ENCODE data around the gene SEZ6L2. TPM values are rescaled to one million over a fixed set of nuclear protein-coding genes. Genes with fewer than 3 reads are reported as not detected.

The SEZ6L2 gene
- total and polyA plus RNA-seq, 2 of the 8 experiments (the other 6 are each of a cell fraction or from before 2014, with no cell fraction given): 43.5 to 47.7 TPM

DNA sequence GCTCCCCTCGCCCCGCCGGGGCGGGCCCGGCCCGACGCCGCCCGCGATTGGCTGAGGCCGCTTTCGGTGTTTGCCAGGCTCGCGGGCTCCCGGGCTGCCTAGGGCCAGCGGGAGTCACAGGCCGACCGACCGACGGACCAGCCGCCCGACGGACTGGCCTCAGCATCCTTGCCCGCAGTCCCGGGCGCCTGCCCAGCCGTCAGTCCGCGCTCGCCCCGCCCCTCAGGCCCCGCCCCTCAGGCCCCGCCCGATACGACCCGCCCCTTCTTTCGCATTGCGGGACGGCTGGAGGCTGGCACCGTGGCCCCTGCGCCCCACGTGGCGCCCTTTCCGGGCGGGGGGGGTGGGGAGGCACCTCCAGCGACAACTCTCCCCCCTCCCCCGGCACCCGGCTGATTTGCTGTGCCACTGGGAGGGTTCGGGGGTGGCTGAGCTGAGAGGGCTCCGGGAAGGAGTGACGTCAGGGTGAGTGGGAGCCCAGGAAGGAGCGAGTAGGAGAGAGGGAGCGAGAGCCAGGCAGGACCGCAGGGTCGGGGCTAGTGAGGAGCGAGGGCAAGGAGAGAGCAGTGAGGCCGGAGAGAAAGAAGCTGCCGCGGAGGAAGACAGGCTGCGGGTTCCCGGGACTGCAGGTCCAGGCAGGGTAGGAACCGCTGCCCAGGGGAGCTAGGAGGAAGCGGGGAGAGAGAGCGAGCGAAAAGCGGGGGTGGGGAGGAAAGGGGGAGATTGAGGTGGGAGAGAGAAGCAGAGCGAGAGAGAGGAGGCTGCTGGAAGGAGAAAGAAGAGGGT, 945 bp upstream of the SEZ6L2 start, which contains the start of gene ASPHD1 (continued):
- TF ChIP-seq CTBP2 (IDR thresholded peaks at IDR 0.05; ENCODE audit: borderline replicate concordance, insufficient read depth, insufficient read length, low read length): no peak
- no peak for TF ChIP-seq KDM1A (IDR thresholded peaks at IDR 0.05; ENCODE audit: borderline replicate concordance, low read length)
- no peak for TF ChIP-seq SRF (IDR thresholded peaks at IDR 0.05; ENCODE audit: low read depth, low read length)
- TF ChIP-seq KDM4A (IDR thresholded peaks at IDR 0.05; ENCODE audit: low read depth, low read length, severe bottlenecking): peak; percentile 79
- TF ChIP-seq CEBPB (IDR thresholded peaks at IDR 0.05; ENCODE audit: low read depth, low read length): no peak
- peak; percentile 82 for TF ChIP-seq CREB1 (IDR thresholded peaks at IDR 0.05)
- TF ChIP-seq CHD2 (IDR thresholded peaks at IDR 0.05; ENCODE audit: low read length): no peak
- TF ChIP-seq EGR1 (IDR thresholded peaks at IDR 0.05; ENCODE audit: borderline replicate concordance, low read depth, low read length): no peak
- no peak for TF ChIP-seq KDM5A (IDR thresholded peaks at IDR 0.05; ENCODE audit: low read length)
- no peak for TF ChIP-seq YY1 (IDR thresholded peaks at IDR 0.05; ENCODE audit: low read depth, low read length)
- no peak for TF ChIP-seq GTF2F1 (IDR thresholded peaks at IDR 0.05; ENCODE audit: borderline replicate concordance, low read depth, low read length)
- no peak for TF ChIP-seq SAP30 (IDR thresholded peaks at IDR 0.05; ENCODE audit: insufficient read depth, insufficient replicate concordance, low read length)
- no peak for TF ChIP-seq EZH2 (IDR thresholded peaks at IDR 0.05; ENCODE audit: low read depth, low read length, severe bottlenecking)
- TF ChIP-seq RNF2 (IDR thresholded peaks at IDR 0.05; ENCODE audit: borderline replicate concordance, low read depth, low read length, missing control alignments, poor library complexity, severe bottlenecking): no peak
- TF ChIP-seq, protein P1, sequence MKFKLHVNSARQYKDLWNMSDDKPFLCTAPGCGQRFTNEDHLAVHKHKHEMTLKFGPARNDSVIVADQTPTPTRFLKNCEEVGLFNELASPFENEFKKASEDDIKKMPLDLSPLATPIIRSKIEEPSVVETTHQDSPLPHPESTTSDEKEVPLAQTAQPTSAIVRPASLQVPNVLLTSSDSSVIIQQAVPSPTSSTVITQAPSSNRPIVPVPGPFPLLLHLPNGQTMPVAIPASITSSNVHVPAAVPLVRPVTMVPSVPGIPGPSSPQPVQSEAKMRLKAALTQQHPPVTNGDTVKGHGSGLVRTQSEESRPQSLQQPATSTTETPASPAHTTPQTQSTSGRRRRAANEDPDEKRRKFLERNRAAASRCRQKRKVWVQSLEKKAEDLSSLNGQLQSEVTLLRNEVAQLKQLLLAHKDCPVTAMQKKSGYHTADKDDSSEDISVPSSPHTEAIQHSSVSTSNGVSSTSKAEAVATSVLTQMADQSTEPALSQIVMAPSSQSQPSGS (IDR thresholded peaks at IDR 0.05; ENCODE audit: low read length): 0 out of 2 replicates have a peak, but pooled peaks have one; percentile 67
- peak; percentile 81 for TF ChIP-seq SP4 (IDR thresholded peaks at IDR 0.05; ENCODE audit: low read length)
- TF ChIP-seq, protein P2, sequence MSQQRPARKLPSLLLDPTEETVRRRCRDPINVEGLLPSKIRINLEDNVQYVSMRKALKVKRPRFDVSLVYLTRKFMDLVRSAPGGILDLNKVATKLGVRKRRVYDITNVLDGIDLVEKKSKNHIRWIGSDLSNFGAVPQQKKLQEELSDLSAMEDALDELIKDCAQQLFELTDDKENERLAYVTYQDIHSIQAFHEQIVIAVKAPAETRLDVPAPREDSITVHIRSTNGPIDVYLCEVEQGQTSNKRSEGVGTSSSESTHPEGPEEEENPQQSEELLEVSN (IDR thresholded peaks at IDR 0.05): 0 out of 2 replicates have a peak, but pooled peaks have one; percentile 10
- TF ChIP-seq SP2 (IDR thresholded peaks at IDR 0.05; ENCODE audit: low read length): no peak
- no peak for TF ChIP-seq EP300 (IDR thresholded peaks at IDR 0.05; ENCODE audit: borderline replicate concordance in 1 of 2, low read depth in 2 of 2, low read length in 2 of 2)
